OCI-LY1 (cell line): ENCODE measurements around the gene NR1H3.

Experiments used
- EZH2 ChIP-seq: fragments of 200-600 bp; sonication (generic), shearing (Covaris generic); IDR thresholded peaks from 2 replicates; pipeline ENCODE4 v1.8.0; 2017; ENCODE audit warnings: borderline replicate concordance, mixed run types, mild to moderate bottlenecking, antibody characterized with exemption, low read length, moderate library complexity, mixed read lengths
- TF ChIP-seq, protein P1 (sequence below): fragments of 200-600 bp; sonication (generic), shearing (Covaris generic); IDR thresholded peaks from 2 replicates; pipeline ENCODE4 v1.5.1; 2017; ENCODE audit warnings: mild to moderate bottlenecking, antibody characterized with exemption, low read length, moderate library complexity, mixed read lengths

DNA sequence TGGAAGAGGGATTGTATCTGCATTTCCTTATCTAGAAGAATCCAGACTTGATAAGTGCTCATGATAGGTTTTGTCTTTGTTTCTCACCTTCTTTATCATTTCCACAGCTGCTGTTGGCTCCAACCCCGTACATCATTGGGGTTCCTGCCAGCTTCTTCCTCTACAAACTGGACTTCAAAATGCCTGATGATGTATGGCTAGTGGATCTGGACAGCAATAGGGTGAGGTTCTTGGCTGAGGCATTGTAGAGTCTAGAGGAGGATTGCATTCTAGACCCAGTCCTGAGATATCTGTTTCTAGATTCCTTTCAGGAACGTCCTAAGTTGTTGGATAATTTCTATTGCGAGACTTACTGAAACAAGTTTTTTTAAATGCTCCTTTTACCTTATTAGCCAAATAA is 20.3 kb downstream of the NR1H3 start:
- TF ChIP-seq, protein P1, sequence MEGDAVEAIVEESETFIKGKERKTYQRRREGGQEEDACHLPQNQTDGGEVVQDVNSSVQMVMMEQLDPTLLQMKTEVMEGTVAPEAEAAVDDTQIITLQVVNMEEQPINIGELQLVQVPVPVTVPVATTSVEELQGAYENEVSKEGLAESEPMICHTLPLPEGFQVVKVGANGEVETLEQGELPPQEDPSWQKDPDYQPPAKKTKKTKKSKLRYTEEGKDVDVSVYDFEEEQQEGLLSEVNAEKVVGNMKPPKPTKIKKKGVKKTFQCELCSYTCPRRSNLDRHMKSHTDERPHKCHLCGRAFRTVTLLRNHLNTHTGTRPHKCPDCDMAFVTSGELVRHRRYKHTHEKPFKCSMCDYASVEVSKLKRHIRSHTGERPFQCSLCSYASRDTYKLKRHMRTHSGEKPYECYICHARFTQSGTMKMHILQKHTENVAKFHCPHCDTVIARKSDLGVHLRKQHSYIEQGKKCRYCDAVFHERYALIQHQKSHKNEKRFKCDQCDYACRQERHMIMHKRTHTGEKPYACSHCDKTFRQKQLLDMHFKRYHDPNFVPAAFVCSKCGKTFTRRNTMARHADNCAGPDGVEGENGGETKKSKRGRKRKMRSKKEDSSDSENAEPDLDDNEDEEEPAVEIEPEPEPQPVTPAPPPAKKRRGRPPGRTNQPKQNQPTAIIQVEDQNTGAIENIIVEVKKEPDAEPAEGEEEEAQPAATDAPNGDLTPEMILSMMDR: no peak
- no peak for TF ChIP-seq EZH2
